ENCODE results near the gene TYW1.
"Not testable (repeated sequence)": the region's sequence is repeated elsewhere in the genome, so short reads cannot be mapped to it uniquely, and the experiment has no call there.

TYW1 gene

GRCh38 chr7:67189160-67189559 is 192.5 kb downstream of the TYW1 start:
- DNase-seq (ENCODE audit: low spot score); FAIRE-seq: not testable (repeated sequence)

- FAIRE-seq; DNase-seq (ENCODE audit: low spot score): not testable (repeated sequence)
Observed at GRCh38 chr7:67189801-67190465, 193.3 kb downstream of the TYW1 start.

GRCh38 chr7:67191002-67191720 is 194.5 kb downstream of the TYW1 start:
- not testable (repeated sequence) for DNase-seq (ENCODE audit: low spot score)

DNA sequence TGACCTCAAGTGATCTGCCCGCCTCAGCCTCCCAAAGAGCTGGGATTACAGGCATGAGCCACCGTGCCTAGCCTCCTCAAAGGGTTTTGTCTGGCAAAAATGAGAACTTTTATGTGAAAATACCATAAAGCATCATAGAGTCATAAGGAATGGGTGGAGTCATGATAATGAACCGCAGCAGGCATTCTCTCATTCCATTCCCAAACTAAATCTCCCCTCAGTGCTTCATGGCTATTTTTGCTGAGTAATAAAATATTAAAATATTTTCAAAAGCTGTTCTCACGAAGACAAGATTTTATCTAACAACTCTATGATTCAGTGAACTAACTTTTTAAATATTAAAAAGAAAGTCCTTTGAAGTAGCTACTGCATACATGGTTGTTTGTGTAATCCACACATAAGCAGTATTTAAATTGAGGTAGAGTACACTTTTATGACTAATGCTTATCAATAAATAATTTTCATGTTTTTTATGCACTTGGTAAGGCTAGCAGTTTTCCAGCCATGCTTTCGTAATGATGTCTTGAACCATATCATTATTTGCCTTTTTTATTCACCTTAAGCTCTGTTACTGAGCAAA is 195.6 kb downstream of the TYW1 start:
- not testable (repeated sequence) for DNase-seq (ENCODE audit: low spot score); FAIRE-seq

More at GRCh38 chr7:67191002-67191720, 194.5 kb downstream of the TYW1 start:
- FAIRE-seq = not testable (repeated sequence)

DNA sequence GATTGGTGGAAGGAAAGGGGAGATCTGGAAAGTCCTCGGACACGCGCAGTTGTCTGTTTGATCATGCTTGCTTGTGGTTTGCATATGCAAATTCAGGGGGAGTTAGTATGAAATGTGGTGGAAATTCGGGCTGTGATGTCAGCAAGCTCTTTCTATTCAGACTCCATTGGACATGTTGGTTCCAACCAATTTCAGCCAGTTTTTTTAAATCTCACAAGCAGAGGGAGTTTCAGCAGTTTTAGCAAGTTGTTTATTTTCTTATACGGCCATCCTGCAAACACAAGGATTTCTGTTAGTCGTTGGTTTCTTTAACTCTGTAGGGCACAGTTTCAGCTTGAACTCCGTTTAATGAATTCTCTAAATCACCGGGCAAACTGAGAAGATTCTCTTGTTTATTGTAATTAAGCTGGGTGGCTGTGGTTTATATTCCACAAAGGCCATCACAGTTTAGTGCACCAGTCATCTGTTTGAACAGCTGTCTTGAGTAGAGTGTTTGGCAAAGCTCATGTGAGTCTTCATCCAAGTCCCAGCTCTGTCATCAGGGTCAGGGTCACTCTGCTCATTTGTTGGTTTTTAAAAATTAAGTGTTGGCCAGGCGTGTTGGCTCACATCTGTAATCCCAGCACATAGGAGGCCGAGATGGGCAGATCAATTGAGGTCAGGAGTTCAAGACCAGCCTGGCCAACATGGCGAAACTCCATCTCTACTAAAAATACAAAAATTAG is 196.4 kb downstream of the TYW1 start:
- FAIRE-seq; DNase-seq (ENCODE audit: low spot score): not testable (repeated sequence)

DNA sequence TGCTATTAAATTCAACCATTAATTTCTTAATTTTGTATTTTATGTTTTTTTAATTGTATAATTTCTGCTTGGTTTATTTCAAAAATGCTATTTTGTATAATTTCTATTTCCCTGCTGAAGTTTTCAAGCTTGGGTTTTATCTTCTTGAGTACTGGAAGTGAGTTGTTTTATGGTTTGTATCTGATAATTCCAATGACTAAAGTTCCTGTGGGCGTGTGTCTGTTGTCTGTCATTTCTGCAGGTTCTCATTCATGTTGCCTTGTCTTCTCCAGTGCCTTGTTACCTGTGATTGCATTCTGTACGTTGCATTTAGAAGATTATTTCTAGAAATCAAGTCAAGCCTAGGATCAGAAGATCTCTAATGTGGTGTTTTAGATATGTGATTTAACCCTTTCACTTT is 199.5 kb downstream of the TYW1 start:
- DNase-seq (ENCODE audit: low spot score); FAIRE-seq: not testable (repeated sequence)

GRCh38 chr7:67198865-67199526 is 202.4 kb downstream of the TYW1 start:
- not testable (repeated sequence) for FAIRE-seq; DNase-seq (ENCODE audit: low spot score)

DNA sequence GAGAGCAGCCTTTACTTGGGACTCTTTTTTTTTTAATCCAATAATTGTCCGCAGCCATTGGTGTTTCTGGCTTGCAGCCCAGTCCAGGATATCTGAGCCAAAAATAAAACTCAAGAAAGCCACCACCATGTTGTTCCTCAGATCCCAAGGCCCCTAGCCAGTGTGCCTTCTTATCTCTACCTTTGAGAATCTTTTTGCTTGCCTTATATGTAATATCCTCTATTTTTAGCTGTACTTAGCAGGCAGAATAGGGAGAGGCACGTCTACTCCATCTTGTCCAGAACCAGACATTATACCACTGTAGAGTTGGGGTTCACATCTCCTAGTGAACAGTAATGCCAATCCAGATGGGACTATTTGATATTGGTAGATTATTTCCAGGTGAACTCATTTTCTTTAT is 209.1 kb downstream of the TYW1 start:
- FAIRE-seq; DNase-seq (ENCODE audit: low spot score): not testable (repeated sequence)

DNA sequence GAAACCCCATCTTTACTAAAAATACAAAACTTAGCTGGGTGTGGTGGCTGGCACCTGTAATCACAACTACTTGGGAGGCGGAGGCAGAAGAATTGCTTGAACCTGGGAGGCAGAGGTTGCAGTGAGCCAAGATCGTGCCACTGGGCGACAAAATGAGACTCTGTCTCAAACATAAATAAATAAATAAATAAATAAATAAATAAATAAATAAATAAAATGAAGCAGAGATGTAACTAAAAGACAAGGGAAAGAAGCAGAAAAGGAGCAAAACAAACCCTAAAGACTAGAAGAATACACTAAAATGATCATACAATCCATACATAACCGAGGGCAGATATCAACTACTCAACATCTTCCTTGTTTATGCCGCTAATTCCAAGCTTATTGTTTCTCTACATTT is 209.8 kb downstream of the TYW1 start:
- DNase-seq (ENCODE audit: low spot score) (no peak), FAIRE-seq (no peak)

DNA sequence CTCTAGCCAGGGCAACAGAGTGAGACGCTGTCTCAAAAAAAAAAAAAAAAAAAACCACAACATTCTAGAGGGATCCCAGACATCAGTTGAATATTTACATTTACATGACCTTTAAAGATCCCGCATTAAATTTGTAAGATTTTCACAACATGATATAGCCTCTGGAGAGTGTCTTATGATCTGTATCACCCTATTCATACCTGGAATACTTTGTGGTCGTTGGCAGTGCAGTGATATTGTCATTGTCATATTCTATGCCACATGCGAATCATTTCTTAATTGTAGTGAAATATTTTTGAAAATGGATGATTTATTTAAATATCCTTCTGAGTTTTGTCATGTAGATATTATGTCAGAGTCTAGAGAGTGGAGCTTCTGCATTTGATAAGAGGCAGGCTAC is 212.0 kb downstream of the TYW1 start:
- not testable (repeated sequence) for FAIRE-seq

DNA sequence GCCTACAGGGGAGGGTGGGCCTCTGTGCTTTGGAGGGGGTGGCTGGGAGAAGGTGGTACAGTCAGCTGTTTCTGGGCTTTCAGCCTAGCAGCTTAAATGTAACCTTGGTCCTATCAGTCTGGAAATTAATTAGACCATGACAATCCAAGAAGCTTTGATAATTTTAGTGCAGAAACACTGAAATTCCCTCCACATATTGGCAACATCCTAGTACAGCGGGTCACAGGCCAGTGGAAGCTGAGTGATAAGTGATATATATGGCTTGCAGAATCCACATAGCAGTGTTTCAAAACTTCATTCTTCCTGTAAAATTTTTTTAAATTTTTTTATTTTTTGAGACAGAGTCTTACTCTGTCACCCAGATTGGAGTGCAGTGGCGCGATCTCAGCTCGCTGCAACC is 212.6 kb downstream of the TYW1 start:
- FAIRE-seq = no peak
- DNase-seq (ENCODE audit: low spot score) = no peak

More for the DNA sequence above, 212.0 kb downstream of the TYW1 start:
- not testable (repeated sequence) for DNase-seq (ENCODE audit: low spot score)

GRCh38 chr7:67210567-67210966 is 213.9 kb downstream of the TYW1 start:
- FAIRE-seq = no peak
- DNase-seq (ENCODE audit: low spot score) = no peak

- not testable (repeated sequence) for FAIRE-seq; DNase-seq (ENCODE audit: low spot score)
Observed at GRCh38 chr7:67211650-67212330, 215.2 kb downstream of the TYW1 start.

- not testable (repeated sequence) for FAIRE-seq; DNase-seq (ENCODE audit: low spot score)
Observed at GRCh38 chr7:67213038-67213437, 216.4 kb downstream of the TYW1 start.

DNA sequence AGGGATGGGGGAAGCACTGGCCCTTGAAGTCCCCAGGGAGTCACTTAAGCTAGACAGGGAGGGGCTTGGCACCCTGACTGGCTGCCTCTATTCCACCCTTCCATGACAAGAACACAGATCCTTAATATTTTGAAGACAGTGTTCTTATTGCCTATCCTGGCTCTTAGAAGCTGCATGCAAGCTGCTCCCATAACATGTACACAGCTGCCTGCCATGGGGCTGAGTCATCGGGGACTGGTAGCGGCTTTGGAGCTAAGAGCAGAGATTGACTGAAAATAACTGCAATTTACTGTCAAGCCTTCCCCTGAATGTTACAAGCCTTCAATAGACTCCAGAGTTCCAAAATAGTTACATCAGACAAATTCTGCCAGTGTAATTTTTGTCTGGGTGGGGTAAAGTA is 226.9 kb downstream of the TYW1 start:
- FAIRE-seq; DNase-seq (ENCODE audit: low spot score): not testable (repeated sequence)

- DNase-seq (ENCODE audit: low spot score) = peak; percentile 65
- not testable (repeated sequence) for FAIRE-seq
Observed at GRCh38 chr7:67226340-67226907, 229.8 kb downstream of the TYW1 start.

DNA sequence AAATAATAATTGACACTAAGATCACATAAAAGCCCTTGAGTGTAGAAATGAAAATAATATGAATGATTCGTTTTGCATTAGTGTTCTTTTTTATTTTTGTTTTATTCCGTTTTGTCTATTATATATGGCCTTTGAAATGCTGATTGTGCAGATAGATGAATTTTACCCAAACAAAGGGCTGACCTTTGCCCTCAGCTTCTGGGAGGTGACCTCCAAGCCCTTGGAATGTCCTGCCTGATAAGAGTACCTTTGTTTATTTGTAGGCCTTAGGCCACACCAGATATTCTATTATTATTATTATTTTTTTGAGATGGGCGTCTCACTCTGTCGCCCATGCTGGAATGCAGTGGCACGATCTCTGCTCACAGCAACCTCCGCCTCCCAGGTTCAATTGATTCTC is 230.3 kb downstream of the TYW1 start:
- not testable (repeated sequence) for DNase-seq (ENCODE audit: low spot score); FAIRE-seq

DNA sequence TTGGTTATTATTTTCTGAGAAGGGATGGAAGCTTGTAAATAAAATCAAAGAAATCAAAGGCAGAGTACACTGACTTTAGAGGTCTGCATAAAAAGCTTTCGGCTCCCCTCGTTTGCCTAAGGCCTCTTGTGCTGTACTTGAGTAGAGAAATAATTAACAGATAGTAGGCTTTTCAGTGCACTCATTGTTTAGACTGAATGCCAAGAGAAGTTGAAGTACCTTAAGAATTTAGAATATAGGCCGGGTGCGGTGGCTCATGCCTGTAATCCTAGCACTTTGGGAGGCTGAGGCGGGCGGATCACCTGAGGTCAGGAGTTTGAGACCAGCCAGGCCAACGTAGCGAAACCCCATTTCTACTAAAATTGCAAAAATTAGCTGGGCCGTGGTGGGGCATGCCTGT is 232.4 kb downstream of the TYW1 start:
- not testable (repeated sequence) for FAIRE-seq; DNase-seq (ENCODE audit: low spot score)

- not testable (repeated sequence) for FAIRE-seq; DNase-seq (ENCODE audit: low spot score)
Observed at GRCh38 chr7:67230029-67230428, 233.4 kb downstream of the TYW1 start.

- FAIRE-seq; DNase-seq (ENCODE audit: low spot score): not testable (repeated sequence)
Observed at GRCh38 chr7:67233506-67233905, 236.9 kb downstream of the TYW1 start.
